Stimulated activated memory B cell treated with anti-CD40 and anti-IgM and Interleukin-4, amounts not matched to agents 10 μg/mL and 1 μg/mL and 100 μg/mL, for 72 hours (primary cell): ENCODE data around the gene ABCA4.

ENCODE experiments used
- ATAC-seq: fragments of 150-1000 bp; cut with Tn5 transposase; 2 replicates; pipeline ENCODE4 v1.10.0; 2021
- H3K27ac Mint-ChIP-seq: one replicate; pipeline ENCODE4 v1.8.0; 2022; ENCODE audit warnings: mild to moderate bottlenecking, mixed read lengths
- H3K27me3 Mint-ChIP-seq: one replicate; pipeline ENCODE4 v1.8.0; 2022; ENCODE audit warnings: mixed read lengths
- H3K36me3 Mint-ChIP-seq: one replicate; pipeline ENCODE4 v1.8.0; 2022; ENCODE audit warnings: mixed read lengths
- H3K4me1 Mint-ChIP-seq: one replicate; pipeline ENCODE4 v1.8.0; 2022; ENCODE audit warnings: mixed read lengths
- H3K4me3 Mint-ChIP-seq: one replicate; pipeline ENCODE4 v1.8.0; 2022; ENCODE audit warnings: mild to moderate bottlenecking, moderate library complexity, mixed read lengths
- H3K9me3 Mint-ChIP-seq: one replicate; pipeline ENCODE4 v1.8.0; 2022; ENCODE audit warnings: mixed read lengths

The ABCA4 gene

DNA sequence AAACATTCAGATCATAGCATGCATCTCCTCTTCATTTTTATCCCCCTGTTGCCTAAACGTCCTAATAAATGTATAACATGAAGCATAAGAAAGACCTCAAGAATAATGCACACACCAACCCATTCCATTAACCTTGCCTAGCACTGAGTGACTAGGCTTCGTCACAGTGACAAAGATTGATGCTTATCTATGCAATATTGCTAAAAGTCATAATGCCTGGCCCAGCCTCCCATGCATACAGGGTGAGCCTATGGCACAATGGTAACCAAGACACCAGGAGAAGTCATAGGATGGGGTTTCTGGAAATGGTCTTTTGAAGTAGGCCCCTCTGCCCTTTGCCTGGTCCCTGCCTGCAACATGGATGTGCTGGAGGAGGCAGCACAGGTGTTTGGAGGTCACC is 33.8 kb downstream of the ABCA4 start:
- Mint-ChIP-seq H3K27me3 (peaks cover 38% of the 10 kb centered on the region), H3K4me1 (peaks cover 3% of the 10 kb centered on the region), H3K36me3 (no peaks in the 10 kb centered on the region), H3K27ac (no peak overlapping the region), H3K9me3 (no peaks in the 10 kb centered on the region), H3K4me3 (no peak overlapping the region)
- ATAC-seq, result no peak

DNA sequence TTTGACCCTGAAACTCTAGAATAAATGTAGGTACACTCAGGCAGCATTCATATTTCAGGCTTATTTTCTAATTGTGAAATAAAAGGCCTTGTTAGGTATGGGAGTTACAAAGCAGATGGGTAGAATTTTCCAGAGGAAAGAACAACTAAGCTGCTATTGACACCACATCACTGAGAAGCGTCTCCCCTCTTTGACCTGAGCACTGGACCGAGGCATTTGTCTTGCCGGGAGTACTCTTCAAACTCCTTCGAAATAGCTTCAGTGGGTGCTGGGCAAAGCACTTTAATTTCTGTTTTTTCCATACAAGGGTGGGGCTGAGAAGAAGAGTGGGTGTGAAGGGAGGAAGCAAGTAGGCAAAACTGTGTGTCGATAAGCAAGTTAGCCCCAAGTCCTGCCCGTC is 36.4 kb downstream of the ABCA4 start:
- Mint-ChIP-seq H3K27me3 (peaks cover 16% of the 10 kb centered on the region), H3K4me3 (no peak overlapping the region), H3K36me3 (no peaks in the 10 kb centered on the region), H3K9me3 (no peaks in the 10 kb centered on the region), H3K4me1 (no peaks in the 10 kb centered on the region), H3K27ac (no peak overlapping the region)
- ATAC-seq, result no peak

DNA sequence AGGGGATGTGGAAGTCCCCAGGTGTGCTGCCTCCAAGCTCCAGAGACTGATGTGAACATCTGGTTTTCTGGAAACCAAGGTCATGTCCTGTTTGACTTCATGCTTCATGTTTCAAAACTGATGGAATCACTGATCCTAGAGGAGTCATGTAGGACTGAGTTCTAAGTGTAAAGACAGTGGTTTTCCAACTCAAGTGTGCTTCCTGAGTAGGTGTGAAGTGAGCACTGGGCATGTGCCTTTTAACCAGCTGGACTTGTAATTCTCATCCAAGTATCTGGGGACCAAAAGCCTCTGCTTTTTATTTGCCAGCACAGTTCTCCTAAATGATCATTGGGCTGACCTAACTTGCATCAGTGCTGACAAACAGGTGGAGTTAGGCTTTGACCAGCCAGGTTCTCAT is 36.9 kb downstream of the ABCA4 start:
- Mint-ChIP-seq H3K9me3 (no peaks in the 10 kb centered on the region), H3K36me3 (no peaks in the 10 kb centered on the region), H3K27me3 (peaks cover 14% of the 10 kb centered on the region), H3K4me1 (no peaks in the 10 kb centered on the region), H3K27ac (no peak overlapping the region), H3K4me3 (no peak overlapping the region)
- ATAC-seq, result peak; percentile 7

DNA sequence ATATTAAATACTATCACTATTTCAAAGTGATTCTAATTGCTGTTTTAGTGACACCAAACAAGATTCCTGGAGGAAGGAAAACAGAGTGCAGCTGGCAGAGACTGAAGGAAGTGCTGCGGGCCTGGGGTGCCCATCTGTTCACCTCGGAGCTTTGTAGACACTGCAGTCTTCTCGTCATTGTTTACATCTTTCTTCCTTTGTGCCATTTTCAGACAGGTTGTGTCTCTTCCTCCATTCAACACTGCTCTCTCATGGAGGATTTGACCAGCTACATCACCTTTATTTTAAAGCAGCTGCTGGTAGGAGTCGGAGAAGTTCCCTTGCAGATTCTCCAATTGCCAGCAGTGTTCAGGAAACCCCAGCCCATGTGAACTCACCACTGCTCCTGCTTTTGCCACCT is 37.3 kb downstream of the ABCA4 start:
- H3K9me3 Mint-ChIP-seq, result no peaks in the 10 kb centered on the region
- no peaks in the 10 kb centered on the region for H3K36me3 Mint-ChIP-seq
- no peak overlapping the region for H3K27ac Mint-ChIP-seq
- H3K27me3 Mint-ChIP-seq, result peaks cover 10% of the 10 kb centered on the region
- ATAC-seq, result peak; percentile 20
- H3K4me3 Mint-ChIP-seq, result no peak overlapping the region
- no peaks in the 10 kb centered on the region for H3K4me1 Mint-ChIP-seq

DNA sequence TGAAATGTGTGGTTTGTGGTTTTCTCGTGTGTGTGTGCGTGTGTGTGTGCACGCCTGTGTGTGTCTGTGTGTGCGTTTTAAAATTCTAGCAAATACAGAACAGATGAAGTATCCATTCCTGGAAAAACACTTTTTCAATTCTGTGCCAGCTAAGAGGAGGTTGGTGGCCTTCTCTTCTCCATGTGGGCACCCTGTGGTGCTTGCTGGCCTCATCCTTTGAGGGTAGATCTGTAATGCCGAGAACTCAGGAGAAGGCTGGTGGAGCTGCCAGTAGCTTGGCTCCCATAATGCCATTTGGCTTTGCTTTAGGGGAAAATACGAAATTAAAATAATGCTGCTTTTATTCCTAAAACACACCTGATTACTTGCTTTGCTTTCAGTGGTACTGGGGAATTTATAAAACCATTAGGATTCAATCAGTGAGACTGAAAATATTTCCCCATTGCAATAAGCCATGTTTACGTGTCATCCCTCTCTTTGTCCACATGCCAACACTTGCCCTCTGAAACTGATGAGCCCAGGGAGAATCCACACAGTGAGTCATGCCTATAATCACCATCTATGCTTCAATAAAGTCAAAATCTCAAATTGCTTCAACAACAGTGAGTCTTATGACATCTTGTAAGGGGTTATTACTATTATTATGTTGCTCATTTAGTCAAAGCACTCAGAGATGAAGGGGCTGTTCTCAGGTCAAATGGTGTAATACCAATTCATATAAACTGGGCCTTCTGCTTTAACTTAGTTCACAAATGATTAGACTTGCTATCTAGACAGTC is 39.2 kb downstream of the ABCA4 start:
- Mint-ChIP-seq H3K4me1 (no peaks in the 10 kb centered on the region), H3K36me3 (no peaks in the 10 kb centered on the region), H3K9me3 (no peaks in the 10 kb centered on the region), H3K27ac (no peak overlapping the region), H3K27me3 (peaks cover 3% of the 10 kb centered on the region), H3K4me3 (no peak overlapping the region)
- no peak for ATAC-seq

DNA sequence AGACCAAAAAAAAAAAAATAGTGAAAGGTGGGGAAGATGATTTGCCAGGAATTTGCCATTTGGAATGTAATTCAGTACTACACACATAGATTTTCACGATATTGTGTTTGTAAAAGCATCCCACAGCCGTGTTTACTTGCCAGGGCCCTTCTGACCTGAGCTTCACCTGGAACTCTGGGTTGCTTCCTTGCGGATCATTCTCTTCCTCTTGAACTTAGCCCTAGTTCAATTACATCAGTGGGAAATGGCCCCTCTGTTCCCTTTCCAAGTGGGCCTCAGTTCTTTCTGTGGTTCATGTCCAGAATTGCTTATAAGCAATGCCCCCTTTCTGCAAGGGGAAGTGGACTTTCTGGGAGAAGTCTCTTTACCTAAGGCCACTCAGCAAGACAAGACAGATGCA is 41.0 kb downstream of the ABCA4 start:
- ATAC-seq, result no peak

DNA sequence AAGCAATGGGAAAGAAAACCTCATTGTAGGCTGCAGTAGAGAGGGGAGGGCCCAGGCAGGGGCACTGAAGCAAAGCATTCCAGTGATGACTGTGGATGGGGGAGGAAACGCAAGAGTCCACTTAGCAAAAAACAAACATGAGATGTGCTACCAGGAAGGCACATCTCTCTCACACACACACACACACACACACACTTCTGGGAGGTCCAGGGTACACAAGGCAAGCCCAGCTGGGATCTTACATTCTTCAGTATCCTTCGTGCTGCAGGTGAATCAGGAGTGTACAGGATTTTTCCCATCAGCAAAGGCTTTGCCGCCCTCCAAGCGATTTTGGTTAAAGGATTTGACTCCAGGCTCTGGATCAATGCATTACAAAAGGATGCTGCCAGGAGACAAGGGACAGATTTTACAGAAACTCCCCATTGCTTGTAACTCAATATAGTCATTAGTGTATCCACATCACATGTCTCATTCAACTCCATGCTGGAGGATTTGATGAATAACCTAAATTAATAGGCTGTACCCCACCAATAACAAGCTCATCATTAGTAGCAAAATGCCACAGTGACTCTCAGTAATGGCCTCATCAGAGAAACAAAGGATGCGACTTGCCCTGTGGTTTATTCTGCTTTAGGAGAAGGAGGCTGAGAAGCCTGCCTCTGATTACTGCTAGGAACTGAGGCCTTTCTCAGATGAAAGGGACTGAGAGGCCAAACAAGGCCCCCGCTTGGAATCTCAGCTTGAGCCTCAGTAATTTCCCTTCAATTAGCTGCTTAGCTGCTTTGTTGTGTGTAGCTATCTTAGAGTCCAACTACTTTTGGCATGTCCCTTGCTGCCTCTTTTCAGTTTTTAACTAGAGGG is 41.6 kb downstream of the ABCA4 start:
- Mint-ChIP-seq H3K4me3 (no peak overlapping the region), H3K9me3 (no peaks in the 10 kb centered on the region), H3K27me3 (peaks cover 17% of the 10 kb centered on the region), H3K4me1 (no peaks in the 10 kb centered on the region), H3K27ac (no peak overlapping the region), H3K36me3 (no peaks in the 10 kb centered on the region)
- ATAC-seq, result no peak

More for the DNA sequence above, 41.0 kb downstream of the ABCA4 start:
- Mint-ChIP-seq H3K36me3 (no peaks in the 10 kb centered on the region), H3K4me3 (no peak overlapping the region), H3K9me3 (no peaks in the 10 kb centered on the region), H3K27ac (no peak overlapping the region), H3K27me3 (peaks cover 17% of the 10 kb centered on the region), H3K4me1 (no peaks in the 10 kb centered on the region)

DNA sequence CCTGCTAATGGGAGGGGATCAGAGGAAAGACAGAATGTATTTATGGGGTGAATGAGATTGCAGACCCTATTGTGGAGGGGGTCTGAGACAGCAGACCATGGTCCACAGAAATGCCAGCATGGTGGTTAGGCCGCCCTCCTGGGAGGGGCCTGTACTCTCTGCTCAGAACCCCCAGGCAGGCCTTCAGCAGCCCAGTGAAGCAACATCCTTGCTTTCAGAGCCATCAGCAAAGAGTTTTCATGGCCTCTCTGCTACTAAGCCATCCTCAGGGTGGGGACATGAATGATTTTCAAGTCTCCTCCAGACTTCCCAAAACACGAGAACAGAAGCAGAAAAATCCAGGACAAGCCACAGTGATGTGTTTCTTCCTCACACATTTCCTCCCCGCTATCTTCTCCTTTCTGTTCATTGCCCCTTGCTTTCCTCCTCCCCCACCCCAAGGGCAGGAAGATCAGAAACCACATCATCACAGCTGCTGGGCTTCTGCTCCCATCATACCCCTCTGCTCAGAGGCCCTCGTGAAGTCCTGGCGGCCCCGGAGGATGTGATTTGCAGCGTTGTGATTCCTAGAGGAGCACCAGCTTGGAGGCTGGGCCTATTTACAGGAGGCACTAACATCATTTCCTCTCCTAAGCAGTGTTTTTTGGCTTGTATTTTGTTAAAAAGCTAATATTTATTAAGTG is 48.0 kb downstream of the ABCA4 start:
- H3K4me1 Mint-ChIP-seq, result no peaks in the 10 kb centered on the region
- H3K36me3 Mint-ChIP-seq, result no peaks in the 10 kb centered on the region
- no peak for ATAC-seq
- no peak overlapping the region for H3K27ac Mint-ChIP-seq
- no peaks in the 10 kb centered on the region for H3K9me3 Mint-ChIP-seq
- no peak overlapping the region for H3K4me3 Mint-ChIP-seq
- H3K27me3 Mint-ChIP-seq, result peaks cover 17% of the 10 kb centered on the region

DNA sequence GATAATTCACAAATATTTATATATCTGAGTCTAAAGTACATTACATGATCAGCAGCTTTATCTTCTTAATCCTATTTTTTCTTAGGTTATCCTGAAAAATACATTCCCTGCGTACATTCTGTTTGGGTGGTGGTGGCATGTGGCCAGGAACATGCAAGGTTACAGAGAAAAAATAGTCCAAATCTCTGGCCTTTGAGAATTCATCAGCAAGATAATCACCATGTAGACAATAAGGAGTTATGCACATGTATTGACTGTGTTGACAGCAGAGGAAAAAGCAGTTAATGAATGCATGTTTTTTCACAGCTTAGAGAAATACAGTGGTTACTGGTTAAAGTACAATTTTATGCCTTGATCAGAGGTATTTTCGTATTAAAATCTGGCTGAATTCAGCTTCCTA is 49.0 kb downstream of the ABCA4 start:
- Mint-ChIP-seq H3K27me3 (peaks cover 16% of the 10 kb centered on the region), H3K4me3 (no peak overlapping the region), H3K27ac (no peak overlapping the region), H3K9me3 (no peaks in the 10 kb centered on the region), H3K4me1 (no peaks in the 10 kb centered on the region), H3K36me3 (no peaks in the 10 kb centered on the region)
- ATAC-seq, result no peak

DNA sequence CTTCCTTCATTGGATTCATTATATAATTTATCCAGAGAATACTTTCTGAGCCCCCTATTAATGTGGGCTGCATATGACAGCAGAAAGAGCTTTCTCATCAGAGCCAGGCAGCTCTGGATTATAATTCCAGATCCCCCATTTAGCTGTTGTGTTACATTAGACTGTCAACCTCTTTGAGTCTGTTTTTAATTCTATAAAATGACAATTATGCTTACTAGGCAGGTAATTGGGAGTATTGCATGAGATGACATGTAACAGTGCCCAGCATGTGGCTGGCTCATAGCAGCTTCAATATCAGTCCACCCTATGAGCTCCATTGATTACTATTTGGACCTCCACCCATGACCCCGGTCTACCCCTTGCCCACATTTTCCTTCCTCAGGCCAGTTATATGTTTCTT is 49.6 kb downstream of the ABCA4 start:
- H3K27me3 Mint-ChIP-seq, result peaks cover 10% of the 10 kb centered on the region
- H3K4me1 Mint-ChIP-seq, result no peaks in the 10 kb centered on the region
- H3K9me3 Mint-ChIP-seq, result no peaks in the 10 kb centered on the region
- H3K4me3 Mint-ChIP-seq, result no peak overlapping the region
- no peak for ATAC-seq
- no peak overlapping the region for H3K27ac Mint-ChIP-seq
- H3K36me3 Mint-ChIP-seq, result no peaks in the 10 kb centered on the region

DNA sequence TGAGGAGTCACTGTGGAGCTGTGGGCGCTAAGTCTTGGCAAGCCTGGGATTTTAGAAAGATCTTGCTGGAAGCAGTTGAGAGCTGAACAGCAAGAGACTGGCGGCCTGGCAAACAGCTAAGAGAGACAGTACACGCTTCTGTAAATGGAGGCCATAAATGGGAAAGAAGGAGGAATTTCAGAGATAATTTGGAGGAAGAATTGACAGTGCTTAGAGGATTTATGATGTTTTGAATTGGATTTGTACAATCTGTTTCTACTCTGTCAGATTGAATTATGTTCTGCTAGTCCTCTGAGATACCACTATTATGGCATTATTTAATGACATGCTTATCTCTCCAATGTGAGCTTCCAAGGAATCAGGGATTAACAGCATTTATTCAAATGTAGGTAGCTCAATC is 50.1 kb downstream of the ABCA4 start:
- no peak overlapping the region for H3K4me3 Mint-ChIP-seq
- no peaks in the 10 kb centered on the region for H3K9me3 Mint-ChIP-seq
- H3K36me3 Mint-ChIP-seq, result no peaks in the 10 kb centered on the region
- H3K27ac Mint-ChIP-seq, result no peak overlapping the region
- H3K4me1 Mint-ChIP-seq, result no peaks in the 10 kb centered on the region
- peaks cover 5% of the 10 kb centered on the region for H3K27me3 Mint-ChIP-seq
- no peak for ATAC-seq

DNA sequence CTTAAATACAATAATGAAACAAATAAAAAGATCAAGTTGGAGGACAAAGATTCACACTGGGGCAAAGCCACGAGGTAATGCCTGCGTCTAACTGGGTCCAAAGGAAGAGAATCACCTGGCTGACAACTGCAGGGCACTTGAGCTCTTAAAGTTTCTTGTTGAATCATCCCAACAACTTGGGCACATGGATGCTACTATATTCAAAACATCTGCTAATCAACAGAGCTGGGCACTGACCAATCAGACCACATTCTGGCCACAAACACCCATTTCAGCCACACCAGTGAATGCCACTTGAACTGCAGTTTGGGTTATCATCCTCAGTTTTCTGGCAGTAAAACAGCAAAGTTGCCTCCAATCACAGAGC is 51.0 kb downstream of the ABCA4 start:
- no peaks in the 10 kb centered on the region for H3K4me1 Mint-ChIP-seq

DNA sequence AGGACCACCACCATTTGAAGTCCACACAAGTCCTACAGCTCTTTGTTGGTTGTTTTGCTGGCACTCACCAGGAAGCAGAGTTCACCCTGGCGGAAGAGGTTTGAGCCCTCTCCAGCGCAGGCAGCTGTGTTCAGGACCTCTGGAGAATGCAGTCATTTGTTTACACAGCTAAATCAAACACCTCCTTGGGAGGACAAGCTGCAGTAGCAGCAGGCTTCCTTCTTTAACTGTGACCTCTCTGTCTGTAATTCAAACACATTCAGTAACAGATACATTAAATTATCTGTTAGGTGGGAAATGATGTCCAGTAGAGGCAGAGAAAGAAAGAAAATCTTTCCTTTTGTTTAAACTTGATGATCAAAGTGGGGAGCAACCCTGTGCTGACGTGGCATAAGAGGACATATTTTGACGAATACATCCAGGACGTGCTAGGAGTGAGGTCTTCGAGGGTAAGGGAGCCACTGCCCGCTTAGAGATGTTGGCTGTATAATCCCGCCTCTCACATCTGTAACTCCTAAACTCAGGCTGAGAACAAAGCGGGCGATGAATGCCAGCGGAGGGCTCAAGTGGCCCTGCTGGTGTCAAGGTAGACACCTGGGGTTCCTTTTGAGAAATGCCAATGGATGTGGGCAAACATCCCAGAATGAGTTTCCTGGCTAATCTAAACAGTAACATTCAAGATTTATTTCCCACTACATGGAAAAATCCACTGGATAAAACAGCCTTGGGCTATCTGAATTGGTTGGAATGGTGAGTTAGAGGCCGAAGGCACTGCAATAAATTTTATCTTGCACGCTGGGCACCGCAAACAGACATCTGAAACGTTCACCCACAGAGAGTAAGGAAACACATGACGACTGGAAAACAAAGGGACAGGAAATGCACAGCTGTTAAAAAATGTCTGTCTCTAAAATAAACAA is 51.7 kb downstream of the ABCA4 start:
- H3K4me1 Mint-ChIP-seq, result no peaks in the 10 kb centered on the region
- peaks cover 3% of the 10 kb centered on the region for H3K27me3 Mint-ChIP-seq
- no peaks in the 10 kb centered on the region for H3K9me3 Mint-ChIP-seq
- no peak for ATAC-seq
- no peak overlapping the region for H3K27ac Mint-ChIP-seq
- no peaks in the 10 kb centered on the region for H3K36me3 Mint-ChIP-seq
- H3K4me3 Mint-ChIP-seq, result no peak overlapping the region

More for the DNA sequence above, 51.0 kb downstream of the ABCA4 start:
- Mint-ChIP-seq H3K4me3 (no peak overlapping the region), H3K27ac (no peak overlapping the region), H3K27me3 (no peaks in the 10 kb centered on the region), H3K9me3 (no peaks in the 10 kb centered on the region), H3K36me3 (no peaks in the 10 kb centered on the region)
- no peak for ATAC-seq

DNA sequence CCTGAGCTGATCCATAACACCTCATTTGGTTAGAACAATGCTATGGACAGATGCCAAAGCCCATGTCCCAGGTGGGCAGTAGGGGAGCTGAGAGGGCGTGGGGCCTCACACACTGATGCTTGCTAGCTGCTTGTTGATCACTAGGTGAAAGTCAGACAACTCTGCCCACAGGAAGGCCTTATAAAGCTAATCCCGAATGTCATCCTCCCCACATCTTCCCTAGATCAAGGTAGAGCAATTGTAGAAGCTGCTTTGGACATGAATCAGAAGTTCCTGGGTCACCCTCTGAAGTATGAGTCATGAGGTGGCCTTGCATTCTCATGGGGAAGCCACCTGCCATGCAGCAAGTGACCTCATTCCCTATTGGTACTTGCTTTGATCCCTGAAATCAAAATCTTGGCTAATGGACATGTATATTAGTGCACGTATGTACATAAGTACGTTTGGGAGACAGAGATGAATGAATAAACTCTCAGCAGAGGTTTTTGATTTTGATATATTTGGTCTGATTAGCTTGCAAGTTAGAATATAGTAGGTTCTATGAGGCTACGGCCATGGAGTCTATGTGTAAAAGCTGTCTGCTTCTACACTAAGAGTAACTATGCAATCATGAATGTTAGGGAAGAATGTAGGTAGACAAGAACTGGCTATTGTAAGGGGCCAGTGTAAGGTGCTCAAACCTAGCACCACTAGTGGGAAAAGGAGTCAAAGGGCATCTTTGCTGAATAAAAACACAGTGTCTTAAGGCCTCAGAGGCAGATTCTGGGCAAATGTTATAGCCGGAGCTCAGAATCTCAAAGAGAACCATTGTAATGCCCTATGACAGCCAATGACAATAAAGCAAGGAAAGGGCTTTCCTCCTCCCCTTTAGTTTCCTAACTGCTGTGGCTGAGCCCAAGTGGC is 52.6 kb downstream of the ABCA4 start:
- no peak overlapping the region for H3K4me3 Mint-ChIP-seq
- H3K4me1 Mint-ChIP-seq, result no peaks in the 10 kb centered on the region
- H3K27me3 Mint-ChIP-seq, result peaks cover 11% of the 10 kb centered on the region
- no peak overlapping the region for H3K27ac Mint-ChIP-seq
- no peaks in the 10 kb centered on the region for H3K36me3 Mint-ChIP-seq
- H3K9me3 Mint-ChIP-seq, result no peaks in the 10 kb centered on the region
- ATAC-seq, result no peak
